PFSK-1 (cell line): Measurements from ENCODE around the gene LRMDA.

Experiments used
- FOXP2 ChIP-seq: optimal IDR thresholded peaks from 2 replicates; pipeline ENCODE3; 2011; ENCODE audit warnings: borderline replicate concordance, control low read depth, inconsistent platforms; ENCODE audit not compliant: insufficient read depth; ENCODE audit errors: extremely low read length, extremely low read depth
- POLR2AphosphoS5 ChIP-seq: IDR thresholded peaks from 2 replicates; pipeline ENCODE4 v1.6.1; 2012; ENCODE audit warnings: low read depth, mild to moderate bottlenecking, control low read depth, low read length, moderate library complexity
- SIN3A ChIP-seq: IDR thresholded peaks from 2 replicates; pipeline ENCODE4 v1.6.1; 2012; ENCODE audit warnings: mild to moderate bottlenecking, low read length, moderate library complexity, borderline replicate concordance; ENCODE audit not compliant: insufficient read depth
- TAF1 ChIP-seq: IDR thresholded peaks from 2 replicates; pipeline ENCODE4 v1.6.1; 2012; ENCODE audit warnings: low read length, control low read depth, borderline replicate concordance; ENCODE audit not compliant: insufficient read depth
- TF ChIP-seq, protein P1 (sequence below), 2 experiments: IDR thresholded peaks; 2 replicates each; pipeline versions ENCODE4 v1.6.1 to v1.8.0; 2011 to 2012; ENCODE audit warnings: low read depth in 2 of 2, low read length in 2 of 2, control low read depth in 1 of 2, inconsistent platforms in 1 of 2, mild to moderate bottlenecking in 1 of 2, moderate library complexity in 1 of 2; ENCODE audit not compliant: insufficient read depth in 1 of 2

LRMDA gene

DNA sequence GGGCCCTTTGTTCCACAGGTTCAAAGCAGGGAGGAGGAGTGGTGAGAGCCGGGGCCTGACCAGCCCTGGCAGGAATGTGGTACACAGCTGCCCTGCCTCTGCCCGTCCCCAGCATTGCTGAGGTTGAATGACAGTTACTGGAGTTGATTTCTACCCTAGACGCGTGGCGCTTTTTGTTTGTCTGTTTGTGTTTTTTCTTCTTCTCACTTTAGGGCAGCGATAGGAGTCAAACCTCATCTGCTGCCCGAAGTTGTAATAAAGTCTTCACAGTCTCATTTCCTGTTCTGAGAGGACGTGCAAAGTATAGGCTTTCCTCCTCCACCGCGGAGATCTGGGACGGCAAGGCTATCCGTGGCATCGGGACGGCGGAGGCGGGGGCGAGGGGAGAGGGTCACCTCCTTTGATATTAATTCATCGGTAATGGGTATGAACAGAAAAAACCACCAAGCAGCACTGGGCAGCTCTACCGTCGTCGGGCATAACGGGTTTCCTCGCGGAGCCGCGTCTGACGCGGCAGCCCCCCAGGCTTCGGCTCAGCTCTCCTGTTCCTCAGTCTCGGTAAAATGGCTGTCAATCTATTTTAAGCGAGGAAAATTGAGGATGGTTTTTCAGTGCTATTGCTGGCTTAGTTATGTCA is 160.8 kb downstream of the LRMDA start:
- TF ChIP-seq, protein P1, sequence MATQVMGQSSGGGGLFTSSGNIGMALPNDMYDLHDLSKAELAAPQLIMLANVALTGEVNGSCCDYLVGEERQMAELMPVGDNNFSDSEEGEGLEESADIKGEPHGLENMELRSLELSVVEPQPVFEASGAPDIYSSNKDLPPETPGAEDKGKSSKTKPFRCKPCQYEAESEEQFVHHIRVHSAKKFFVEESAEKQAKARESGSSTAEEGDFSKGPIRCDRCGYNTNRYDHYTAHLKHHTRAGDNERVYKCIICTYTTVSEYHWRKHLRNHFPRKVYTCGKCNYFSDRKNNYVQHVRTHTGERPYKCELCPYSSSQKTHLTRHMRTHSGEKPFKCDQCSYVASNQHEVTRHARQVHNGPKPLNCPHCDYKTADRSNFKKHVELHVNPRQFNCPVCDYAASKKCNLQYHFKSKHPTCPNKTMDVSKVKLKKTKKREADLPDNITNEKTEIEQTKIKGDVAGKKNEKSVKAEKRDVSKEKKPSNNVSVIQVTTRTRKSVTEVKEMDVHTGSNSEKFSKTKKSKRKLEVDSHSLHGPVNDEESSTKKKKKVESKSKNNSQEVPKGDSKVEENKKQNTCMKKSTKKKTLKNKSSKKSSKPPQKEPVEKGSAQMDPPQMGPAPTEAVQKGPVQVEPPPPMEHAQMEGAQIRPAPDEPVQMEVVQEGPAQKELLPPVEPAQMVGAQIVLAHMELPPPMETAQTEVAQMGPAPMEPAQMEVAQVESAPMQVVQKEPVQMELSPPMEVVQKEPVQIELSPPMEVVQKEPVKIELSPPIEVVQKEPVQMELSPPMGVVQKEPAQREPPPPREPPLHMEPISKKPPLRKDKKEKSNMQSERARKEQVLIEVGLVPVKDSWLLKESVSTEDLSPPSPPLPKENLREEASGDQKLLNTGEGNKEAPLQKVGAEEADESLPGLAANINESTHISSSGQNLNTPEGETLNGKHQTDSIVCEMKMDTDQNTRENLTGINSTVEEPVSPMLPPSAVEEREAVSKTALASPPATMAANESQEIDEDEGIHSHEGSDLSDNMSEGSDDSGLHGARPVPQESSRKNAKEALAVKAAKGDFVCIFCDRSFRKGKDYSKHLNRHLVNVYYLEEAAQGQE (IDR thresholded peaks at IDR 0.05; ENCODE audit: insufficient read depth in 1 of 2, low read depth in 2 of 2, low read length in 2 of 2): no peak
- no peak for TF ChIP-seq FOXP2
- no peak for TF ChIP-seq SIN3A
- no peak for TF ChIP-seq POLR2AphosphoS5
- no peak for TF ChIP-seq TAF1

- TF ChIP-seq FOXP2 (no peak), TAF1 (no peak), SIN3A (no peak), POLR2AphosphoS5 (no peak)
- TF ChIP-seq, protein P1 (IDR thresholded peaks at IDR 0.05; ENCODE audit: insufficient read depth in 1 of 2, low read depth in 2 of 2, low read length in 2 of 2): no peak
Measured at GRCh38 chr10:75592791-75593643, 161.6 kb downstream of the LRMDA start.

DNA sequence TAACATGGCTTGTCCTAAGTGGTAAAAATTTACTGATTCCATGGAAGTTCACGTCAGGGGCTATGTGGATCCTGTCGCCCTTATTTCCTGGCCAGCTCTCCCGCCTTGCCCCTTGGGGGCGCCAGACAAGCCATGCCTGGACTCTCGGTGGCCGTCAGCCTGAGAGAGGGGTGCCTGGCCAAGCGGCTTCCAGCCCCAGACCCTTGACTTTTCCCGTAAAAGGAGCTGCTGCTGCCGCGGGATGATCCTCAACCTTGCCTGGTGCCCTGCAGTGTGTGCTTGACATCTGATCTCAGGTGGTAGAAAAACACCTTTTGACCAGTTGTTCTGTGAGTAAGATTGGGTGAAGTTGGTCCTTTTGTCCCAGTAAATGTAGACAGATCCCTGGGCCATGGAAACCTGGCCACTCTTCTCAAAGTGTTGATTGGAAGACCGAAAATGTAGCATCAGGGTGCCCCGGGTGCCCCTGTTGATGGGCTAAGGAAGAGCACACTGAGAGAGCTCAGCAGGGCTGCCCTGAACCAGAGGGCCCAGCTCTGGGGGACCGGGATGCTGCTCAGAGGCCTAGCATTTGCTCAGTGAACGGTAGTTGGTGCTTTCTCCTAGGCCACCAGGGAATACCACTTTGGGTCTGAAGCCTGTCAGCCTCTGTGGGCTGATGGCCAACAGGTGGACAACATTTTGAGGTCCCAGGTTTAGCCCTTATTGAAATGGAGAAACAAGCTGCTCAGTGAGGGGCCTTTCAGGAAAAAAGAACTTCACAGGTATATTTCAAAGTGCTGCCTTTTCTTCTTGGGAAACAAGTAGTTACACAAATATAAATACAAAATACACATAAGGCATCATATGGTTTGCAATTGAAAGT is 162.5 kb downstream of the LRMDA start:
- no peak for TF ChIP-seq SIN3A
- TF ChIP-seq, protein P1 (IDR thresholded peaks at IDR 0.05; ENCODE audit: insufficient read depth in 1 of 2, low read depth in 2 of 2, low read length in 2 of 2): no peak
- TF ChIP-seq TAF1: no peak
- no peak for TF ChIP-seq FOXP2
- TF ChIP-seq POLR2AphosphoS5: no peak

DNA sequence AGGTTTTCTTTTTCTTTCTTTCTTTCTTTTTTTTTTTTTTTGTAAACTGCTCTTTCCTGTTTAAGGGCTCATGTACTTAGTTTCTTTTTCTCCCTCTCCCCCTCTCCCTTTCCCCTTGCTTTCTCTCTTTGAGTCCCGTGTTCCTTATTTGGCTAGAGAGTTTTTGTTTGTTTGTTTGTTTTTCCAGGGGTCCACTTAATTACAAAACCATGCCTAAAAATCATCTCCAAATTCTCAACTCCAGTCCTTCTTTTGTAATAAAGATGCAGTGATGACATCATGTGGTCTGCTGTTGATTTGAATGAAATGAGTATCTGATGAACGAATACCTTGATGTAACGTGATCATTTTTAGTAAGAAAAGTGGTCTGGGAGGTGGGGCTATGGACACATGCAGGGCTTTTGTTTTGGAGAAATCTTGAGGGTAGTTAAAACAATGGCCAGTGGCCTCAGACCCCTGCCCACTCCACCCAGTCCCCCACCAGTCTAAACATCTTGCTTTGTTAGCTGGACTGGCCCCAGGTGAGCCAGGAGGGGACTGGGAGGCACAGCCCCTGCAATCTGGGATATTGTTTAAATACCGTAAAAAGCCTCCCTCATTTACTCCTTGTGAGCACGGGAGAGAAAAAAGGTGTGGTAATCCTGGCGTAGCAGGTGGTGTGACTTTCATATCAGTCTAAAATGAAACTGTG is 165.7 kb downstream of the LRMDA start:
- TF ChIP-seq SIN3A (no peak), TAF1 (no peak), FOXP2 (no peak)

GRCh38 chr10:75597773-75598440 is 166.5 kb downstream of the LRMDA start:
- TF ChIP-seq POLR2AphosphoS5 (no peak), FOXP2 (no peak), SIN3A (no peak), TAF1 (no peak)
- TF ChIP-seq, protein P1 (IDR thresholded peaks at IDR 0.05; ENCODE audit: insufficient read depth in 1 of 2, low read depth in 2 of 2, low read length in 2 of 2): no peak
